Measurements from ENCODE around the gene CDH19. TPM values are rescaled to one million over a fixed set of nuclear protein-coding genes. Genes with fewer than 3 reads are reported as not detected.
A peak's percentile ranks its signal among the peaks of the same experiment; 100 is the strongest.

Gene CDH19
- total and polyA plus RNA-seq, 9 donors, result 0.82 to 6.5 (median 2.3) TPM

GRCh38 chr18:66533693-66534092 lies 70.2 kb downstream of the CDH19 start:
- Histone ChIP-seq H3K36me3 (ENCODE audit: control insufficient read depth, insufficient read depth, low read length) (no peaks in the 10 kb centered on the region), H3K27me3 (ENCODE audit: control insufficient read depth, insufficient read depth, low read length) (no peaks in the 10 kb centered on the region), H3K9me3 (replicated peaks; ENCODE audit: control insufficient read depth, low read depth, low read length) (no peaks in the 10 kb centered on the region), H3K27ac (ENCODE audit: low read length) (no peak overlapping the region), H3K4me3 (ENCODE audit: low read length) (no peak overlapping the region), H3K4me1 (ENCODE audit: control insufficient read depth, insufficient read depth, low read length) (no peaks in the 10 kb centered on the region)
- no peak for DNase-seq
- WGBS (ENCODE audit: insufficient coverage), result no CpG with 5 or more reads among the region's 1 CpG

- DNase-seq, result no peak
- Histone ChIP-seq H3K9me3 (replicated peaks; ENCODE audit: control insufficient read depth, low read depth, low read length) (no peaks in the 10 kb centered on the region), H3K4me3 (ENCODE audit: low read length) (no peak overlapping the region), H3K36me3 (ENCODE audit: control insufficient read depth, insufficient read depth, low read length) (no peaks in the 10 kb centered on the region), H3K27me3 (ENCODE audit: control insufficient read depth, insufficient read depth, low read length) (no peaks in the 10 kb centered on the region), H3K4me1 (ENCODE audit: control insufficient read depth, insufficient read depth, low read length) (no peaks in the 10 kb centered on the region), H3K27ac (ENCODE audit: low read length) (no peak overlapping the region)
- 87% methylated on average over 6 of the region's 18 CpGs for WGBS (ENCODE audit: insufficient coverage)
These were observed 80.5 kb downstream of the CDH19 start for GRCh38 chr18:66523219-66523991.

GRCh38 chr18:66513996-66514395 lies 89.9 kb downstream of the CDH19 start:
- WGBS (ENCODE audit: insufficient coverage), result no CpG with 5 or more reads among the region's 1 CpG

GRCh38 chr18:66511792-66512191 lies 92.1 kb downstream of the CDH19 start:
- H3K9me3 ChIP-seq (replicated peaks; ENCODE audit: control insufficient read depth, low read depth, low read length), result no peaks in the 10 kb centered on the region
- H3K27me3 ChIP-seq (ENCODE audit: control insufficient read depth, insufficient read depth, low read length), result no peaks in the 10 kb centered on the region
- H3K4me3 ChIP-seq (ENCODE audit: low read length), result no peak overlapping the region
- no peak overlapping the region for H3K27ac ChIP-seq (ENCODE audit: low read length)
- no peak for DNase-seq
- H3K36me3 ChIP-seq (ENCODE audit: control insufficient read depth, insufficient read depth, low read length), result no peaks in the 10 kb centered on the region
- no peaks in the 10 kb centered on the region for H3K4me1 ChIP-seq (ENCODE audit: control insufficient read depth, insufficient read depth, low read length)

More at GRCh38 chr18:66513996-66514395, 89.9 kb downstream of the CDH19 start:
- H3K27me3 ChIP-seq (ENCODE audit: control insufficient read depth, insufficient read depth, low read length), result no peaks in the 10 kb centered on the region
- no peak overlapping the region for H3K4me3 ChIP-seq (ENCODE audit: low read length)
- H3K9me3 ChIP-seq (replicated peaks; ENCODE audit: control insufficient read depth, low read depth, low read length), result no peaks in the 10 kb centered on the region
- no peak overlapping the region for H3K27ac ChIP-seq (ENCODE audit: low read length)
- no peaks in the 10 kb centered on the region for H3K36me3 ChIP-seq (ENCODE audit: control insufficient read depth, insufficient read depth, low read length)
- DNase-seq, result no peak
- no peaks in the 10 kb centered on the region for H3K4me1 ChIP-seq (ENCODE audit: control insufficient read depth, insufficient read depth, low read length)

- no peak for DNase-seq
- no peaks in the 10 kb centered on the region for H3K36me3 ChIP-seq (ENCODE audit: control insufficient read depth, insufficient read depth, low read length)
- no peak overlapping the region for H3K4me3 ChIP-seq (ENCODE audit: low read length)
- no peaks in the 10 kb centered on the region for H3K27me3 ChIP-seq (ENCODE audit: control insufficient read depth, insufficient read depth, low read length)
- H3K4me1 ChIP-seq (ENCODE audit: control insufficient read depth, insufficient read depth, low read length), result no peaks in the 10 kb centered on the region
- no peak overlapping the region for H3K27ac ChIP-seq (ENCODE audit: low read length)
- H3K9me3 ChIP-seq (replicated peaks; ENCODE audit: control insufficient read depth, low read depth, low read length), result no peaks in the 10 kb centered on the region
- no CpG with 5 or more reads among the region's 2 CpGs for WGBS (ENCODE audit: insufficient coverage)
These were observed 92.6 kb downstream of the CDH19 start for GRCh38 chr18:66511289-66511688.

GRCh38 chr18:66510357-66511045 lies 93.4 kb downstream of the CDH19 start:
- H3K9me3 ChIP-seq (replicated peaks; ENCODE audit: control insufficient read depth, low read depth, low read length), result no peaks in the 10 kb centered on the region
- no peak overlapping the region for H3K27ac ChIP-seq (ENCODE audit: low read length)
- no peak for DNase-seq
- H3K36me3 ChIP-seq (ENCODE audit: control insufficient read depth, insufficient read depth, low read length), result no peaks in the 10 kb centered on the region
- H3K4me3 ChIP-seq (ENCODE audit: low read length), result no peak overlapping the region
- 29% methylated on average over 1 of the region's 5 CpGs for WGBS (ENCODE audit: insufficient coverage)
- H3K4me1 ChIP-seq (ENCODE audit: control insufficient read depth, insufficient read depth, low read length), result no peaks in the 10 kb centered on the region
- no peaks in the 10 kb centered on the region for H3K27me3 ChIP-seq (ENCODE audit: control insufficient read depth, insufficient read depth, low read length)

- no CpG with 5 or more reads among the region's 3 CpGs for WGBS (ENCODE audit: insufficient coverage)
- Histone ChIP-seq H3K9me3 (replicated peaks; ENCODE audit: control insufficient read depth, low read depth, low read length) (no peaks in the 10 kb centered on the region), H3K36me3 (ENCODE audit: control insufficient read depth, insufficient read depth, low read length) (no peaks in the 10 kb centered on the region), H3K27ac (ENCODE audit: low read length) (no peak overlapping the region), H3K4me1 (ENCODE audit: control insufficient read depth, insufficient read depth, low read length) (no peaks in the 10 kb centered on the region), H3K27me3 (ENCODE audit: control insufficient read depth, insufficient read depth, low read length) (no peaks in the 10 kb centered on the region), H3K4me3 (ENCODE audit: low read length) (no peak overlapping the region)
- DNase-seq, result no peak
These were observed 95.0 kb downstream of the CDH19 start for GRCh38 chr18:66508937-66509336.

- no peak overlapping the region for H3K4me3 ChIP-seq (ENCODE audit: low read length)
- no CpG with 5 or more reads among the region's 1 CpG for WGBS (ENCODE audit: insufficient coverage)
These were observed 97.7 kb downstream of the CDH19 start for GRCh38 chr18:66506178-66506577.

GRCh38 chr18:66497351-66497750 lies 106.5 kb downstream of the CDH19 start:
- Histone ChIP-seq H3K27me3 (ENCODE audit: control insufficient read depth, insufficient read depth, low read length) (no peaks in the 10 kb centered on the region), H3K36me3 (ENCODE audit: control insufficient read depth, insufficient read depth, low read length) (no peaks in the 10 kb centered on the region), H3K4me3 (ENCODE audit: low read length) (no peak overlapping the region), H3K9me3 (replicated peaks; ENCODE audit: control insufficient read depth, low read depth, low read length) (no peaks in the 10 kb centered on the region), H3K27ac (ENCODE audit: low read length) (no peak overlapping the region), H3K4me1 (ENCODE audit: control insufficient read depth, insufficient read depth, low read length) (no peaks in the 10 kb centered on the region)
- no peak for DNase-seq
- WGBS (ENCODE audit: insufficient coverage), result 85% methylated on average over 2 of the region's 6 CpGs

More at GRCh38 chr18:66506178-66506577, 97.7 kb downstream of the CDH19 start:
- DNase-seq, result no peak
- H3K4me1 ChIP-seq (ENCODE audit: control insufficient read depth, insufficient read depth, low read length), result no peaks in the 10 kb centered on the region
- H3K9me3 ChIP-seq (replicated peaks; ENCODE audit: control insufficient read depth, low read depth, low read length), result no peaks in the 10 kb centered on the region
- no peak overlapping the region for H3K27ac ChIP-seq (ENCODE audit: low read length)
- no peaks in the 10 kb centered on the region for H3K27me3 ChIP-seq (ENCODE audit: control insufficient read depth, insufficient read depth, low read length)
- H3K36me3 ChIP-seq (ENCODE audit: control insufficient read depth, insufficient read depth, low read length), result no peaks in the 10 kb centered on the region

- Histone ChIP-seq H3K27me3 (ENCODE audit: control insufficient read depth, insufficient read depth, low read length) (no peaks in the 10 kb centered on the region), H3K9me3 (replicated peaks; ENCODE audit: control insufficient read depth, low read depth, low read length) (no peaks in the 10 kb centered on the region), H3K27ac (ENCODE audit: low read length) (no peak overlapping the region), H3K36me3 (ENCODE audit: control insufficient read depth, insufficient read depth, low read length) (no peaks in the 10 kb centered on the region), H3K4me3 (ENCODE audit: low read length) (no peak overlapping the region), H3K4me1 (ENCODE audit: control insufficient read depth, insufficient read depth, low read length) (no peaks in the 10 kb centered on the region)
- peak; percentile 59 for DNase-seq
- WGBS (ENCODE audit: insufficient coverage), result 0% methylated on average over 1 of the region's 3 CpGs
These were observed 108.0 kb downstream of the CDH19 start for GRCh38 chr18:66495844-66496243.
